ENCODE data around the gene DHRS9. TPM values are rescaled to one million over a fixed set of nuclear protein-coding genes. Genes with fewer than 3 reads are reported as not detected.

DHRS9 gene
- total and polyA plus RNA-seq, 2 donors (not counting 1 experiment from before 2014, with no cell fraction given), result 0.25 to 0.94 TPM

DNA sequence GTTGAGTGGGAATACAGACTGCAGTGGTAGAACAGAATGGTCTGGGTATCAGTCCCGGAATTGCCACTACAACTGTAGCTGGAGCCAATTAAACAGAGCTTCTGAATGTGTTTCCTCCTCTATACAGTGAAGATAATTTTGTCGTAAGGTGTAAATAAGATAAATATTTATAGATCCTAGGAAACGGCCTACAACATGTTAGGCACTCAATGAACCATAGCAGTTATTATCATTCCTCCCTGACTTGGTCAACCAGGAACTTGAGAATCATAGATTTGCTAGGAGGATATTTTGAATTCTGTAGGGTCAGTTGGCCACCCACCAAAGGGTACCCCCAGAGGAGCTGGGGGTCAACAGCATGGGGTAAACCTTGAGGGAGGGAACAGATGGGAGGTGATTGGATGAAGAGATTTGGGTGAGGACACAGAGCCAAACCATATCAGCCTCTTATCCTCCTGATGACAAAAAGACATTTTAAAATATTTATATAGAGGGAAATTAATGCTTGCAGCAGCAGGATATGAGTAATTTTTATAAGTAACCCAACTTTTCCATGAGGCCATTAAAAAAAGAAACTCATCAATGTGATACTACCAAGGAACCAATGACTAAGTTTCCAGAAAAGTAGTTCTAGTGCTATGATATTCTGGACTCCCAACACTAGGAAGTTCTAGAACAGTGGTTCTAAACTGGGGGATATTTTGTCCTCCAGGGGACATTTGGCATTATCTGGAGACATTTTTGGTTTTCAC lies 4.0 kb downstream of the DHRS9 start:
- Mint-ChIP-seq H3K27me3 (no peaks in the 10 kb centered on the region), H3K27ac (peak overlapping the region; percentile 22), H3K4me3 (peak overlapping the region; percentile 27), H3K4me1 (peaks cover 29% of the 10 kb centered on the region), H3K9me3 (ENCODE audit: insufficient read depth) (no peaks in the 10 kb centered on the region)
- DNase-seq (no peak), ATAC-seq (ENCODE audit: low read depth) (no peak)
- Histone ChIP-seq H3K9ac (ENCODE audit: low read length) (no peak overlapping the region), H3K9me3 (ENCODE audit: control extremely low read depth in 1 of 3, control insufficient read depth in 2 of 3, insufficient read depth in 1 of 3, low read length in 2 of 3) (no peaks in the 10 kb centered on the region), H3K36me3 (replicated peaks in 1 of 2; ENCODE audit: control extremely low read depth in 1 of 2, control insufficient read depth in 1 of 2, extremely low read depth in 1 of 2, insufficient read depth in 2 of 2, low read length in 1 of 2) (no peaks in the 10 kb centered on the region), H3K27ac (ENCODE audit: low read length in 2 of 2) (no peak overlapping the region), H4K20me1 (ENCODE audit: control insufficient read depth, insufficient read depth, low read length, poor library complexity, severe bottlenecking) (no peaks in the 10 kb centered on the region), H2AFZ (ENCODE audit: insufficient read depth, low read depth, low read length, poor library complexity, severe bottlenecking) (no peak overlapping the region), H3K27me3 (replicated peaks in 1 of 4; ENCODE audit: control extremely low read depth in 1 of 4, control insufficient read depth in 3 of 4, insufficient read depth in 4 of 4, low read length in 3 of 4) (no peaks in the 10 kb centered on the region), H3K4me2 (replicated peaks; ENCODE audit: low read depth, low read length, poor library complexity, severe bottlenecking) (no peak overlapping the region), H3K4me3 (ENCODE audit: control extremely low read depth in 1 of 5, extremely low read depth in 1 of 5, insufficient read depth in 1 of 5, low read depth in 2 of 5, low read length in 4 of 5) (no peak overlapping the region), H3K79me2 (ENCODE audit: control insufficient read depth, insufficient read depth, low read length) (no peaks in the 10 kb centered on the region), H3K4me1 (ENCODE audit: control insufficient read depth in 2 of 2, insufficient read depth in 2 of 2, low read length in 2 of 2) (peaks cover 14 to 33% of the 10 kb centered on the region in 2 donors)
- intact Hi-C loops (cut with micrococcal nuclease), result no loop called here
- TF ChIP-seq, protein P1, sequence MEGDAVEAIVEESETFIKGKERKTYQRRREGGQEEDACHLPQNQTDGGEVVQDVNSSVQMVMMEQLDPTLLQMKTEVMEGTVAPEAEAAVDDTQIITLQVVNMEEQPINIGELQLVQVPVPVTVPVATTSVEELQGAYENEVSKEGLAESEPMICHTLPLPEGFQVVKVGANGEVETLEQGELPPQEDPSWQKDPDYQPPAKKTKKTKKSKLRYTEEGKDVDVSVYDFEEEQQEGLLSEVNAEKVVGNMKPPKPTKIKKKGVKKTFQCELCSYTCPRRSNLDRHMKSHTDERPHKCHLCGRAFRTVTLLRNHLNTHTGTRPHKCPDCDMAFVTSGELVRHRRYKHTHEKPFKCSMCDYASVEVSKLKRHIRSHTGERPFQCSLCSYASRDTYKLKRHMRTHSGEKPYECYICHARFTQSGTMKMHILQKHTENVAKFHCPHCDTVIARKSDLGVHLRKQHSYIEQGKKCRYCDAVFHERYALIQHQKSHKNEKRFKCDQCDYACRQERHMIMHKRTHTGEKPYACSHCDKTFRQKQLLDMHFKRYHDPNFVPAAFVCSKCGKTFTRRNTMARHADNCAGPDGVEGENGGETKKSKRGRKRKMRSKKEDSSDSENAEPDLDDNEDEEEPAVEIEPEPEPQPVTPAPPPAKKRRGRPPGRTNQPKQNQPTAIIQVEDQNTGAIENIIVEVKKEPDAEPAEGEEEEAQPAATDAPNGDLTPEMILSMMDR (IDR thresholded peaks at IDR 0.05), result no peak
- no peak for TF ChIP-seq EZH2 (IDR thresholded peaks at IDR 0.05; ENCODE audit: borderline replicate concordance, insufficient read depth, low read depth, low read length, poor library complexity, severe bottlenecking)
- ChIA-PET CTCF (no interaction called here), POLR2A (no interaction called here)
- no CpG with 5 or more reads among the region's 3 CpGs for WGBS (ENCODE audit: insufficient coverage)

DNA sequence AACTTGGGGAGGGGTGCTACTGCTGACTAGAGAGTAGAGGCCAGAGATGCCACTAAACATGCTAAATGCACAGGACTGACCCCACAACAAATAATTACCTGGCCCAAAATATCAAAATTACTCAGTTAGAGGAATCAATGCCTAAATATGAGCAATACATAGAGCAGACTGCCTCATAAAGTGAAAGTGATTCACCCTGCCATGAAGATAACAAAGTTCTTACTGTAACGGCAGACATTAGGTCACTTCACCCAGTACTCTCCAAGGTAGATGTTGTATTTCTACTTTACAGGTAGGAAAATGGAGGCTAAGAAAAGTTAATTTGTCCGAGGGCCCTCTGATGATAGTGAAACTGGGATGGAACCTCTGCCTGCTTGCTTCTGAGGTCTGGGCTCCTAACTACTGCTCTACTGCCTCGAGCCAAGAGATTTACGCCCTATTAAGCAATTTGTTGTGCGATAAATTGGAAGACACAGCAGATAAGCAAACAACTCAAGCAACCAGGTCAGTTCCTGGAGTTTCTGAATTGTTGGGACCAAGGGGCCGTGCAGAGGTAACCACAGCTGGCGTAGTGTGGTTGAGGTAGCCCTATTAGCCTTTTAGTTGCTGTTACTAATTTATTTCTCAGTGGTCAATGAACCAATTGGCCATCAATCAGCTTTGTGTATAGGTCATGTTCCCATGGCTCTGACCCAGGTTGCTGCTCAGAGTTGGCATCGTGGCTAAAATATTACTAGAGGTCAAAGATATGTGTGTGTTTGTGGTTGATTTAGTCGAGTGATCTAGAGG lies 4.8 kb downstream of the DHRS9 start:
- WGBS (ENCODE audit: insufficient coverage), result 76% methylated on average over 7 of the region's 9 CpGs
- POLR2A ChIA-PET, result no interaction called here
- Mint-ChIP-seq H3K27ac (no peak overlapping the region), H3K9me3 (ENCODE audit: insufficient read depth) (no peaks in the 10 kb centered on the region), H3K4me1 (peaks cover 29% of the 10 kb centered on the region), H3K27me3 (no peaks in the 10 kb centered on the region), H3K4me3 (peak overlapping the region; percentile 27)
- Histone ChIP-seq H3K4me3 (ENCODE audit: control extremely low read depth in 1 of 5, extremely low read depth in 1 of 5, insufficient read depth in 1 of 5, low read depth in 2 of 5, low read length in 4 of 5) (no peak overlapping the region), H3K9ac (ENCODE audit: low read length) (no peak overlapping the region), H3K9me3 (ENCODE audit: control extremely low read depth in 1 of 3, control insufficient read depth in 2 of 3, insufficient read depth in 1 of 3, low read length in 2 of 3) (no peaks in the 10 kb centered on the region), H2AFZ (ENCODE audit: insufficient read depth, low read depth, low read length, poor library complexity, severe bottlenecking) (no peak overlapping the region), H4K20me1 (ENCODE audit: control insufficient read depth, insufficient read depth, low read length, poor library complexity, severe bottlenecking) (no peaks in the 10 kb centered on the region), H3K4me2 (replicated peaks; ENCODE audit: low read depth, low read length, poor library complexity, severe bottlenecking) (peak overlapping the region; percentile 0), H3K27me3 (replicated peaks in 1 of 4; ENCODE audit: control extremely low read depth in 1 of 4, control insufficient read depth in 3 of 4, insufficient read depth in 4 of 4, low read length in 3 of 4) (no peaks in the 10 kb centered on the region), H3K27ac (ENCODE audit: low read length in 2 of 2) (no peak overlapping the region), H3K4me1 (ENCODE audit: control insufficient read depth in 2 of 2, insufficient read depth in 2 of 2, low read length in 2 of 2) (peaks cover 14 to 33% of the 10 kb centered on the region in 2 donors), H3K36me3 (replicated peaks in 1 of 2; ENCODE audit: control extremely low read depth in 1 of 2, control insufficient read depth in 1 of 2, extremely low read depth in 1 of 2, insufficient read depth in 2 of 2, low read length in 1 of 2) (no peaks in the 10 kb centered on the region), H3K79me2 (ENCODE audit: control insufficient read depth, insufficient read depth, low read length) (no peaks in the 10 kb centered on the region)
- CTCF ChIA-PET, result no interaction called here
- intact Hi-C loops (cut with micrococcal nuclease), result no loop called here
- DNase-seq (no peak), ATAC-seq (ENCODE audit: low read depth) (no peak)
- TF ChIP-seq, protein P1 (IDR thresholded peaks at IDR 0.05), result no peak
- TF ChIP-seq EZH2 (IDR thresholded peaks at IDR 0.05; ENCODE audit: borderline replicate concordance, insufficient read depth, low read depth, low read length, poor library complexity, severe bottlenecking), result no peak

All from B cell (primary cell).